Keratinocyte (primary cell): ENCODE data around the gene CLSTN1. TPM values are rescaled to one million over a fixed set of nuclear protein-coding genes. Genes with fewer than 3 reads are reported as not detected.

ENCODE experiments used
- DNase-seq: peaks from one replicate; pipeline ENCODE4 v3.0.0-alpha.2; 2011; ENCODE audit warnings: low read depth, missing footprints, low spot score
- FAIRE-seq: peaks from 2 replicates; lab custom pipeline; 2011; peaks lifted over from hg19 to GRCh38; lab: Jason Lieb, UNC
- H2AFZ ChIP-seq: 2 replicates; pipeline ENCODE4 v1.6.0; 2012; ENCODE audit warnings: low read length, control low read depth, inconsistent platforms; ENCODE audit not compliant: control insufficient read depth
- H3K27ac ChIP-seq: 2 replicates; pipeline ENCODE4 v1.5.1; 2011; ENCODE audit warnings: low read length; ENCODE audit not compliant: control insufficient read depth, insufficient read depth
- H3K27me3 ChIP-seq: 3 replicates; pipeline ENCODE4 v1.6.0; 2011; ENCODE audit warnings: low read length; ENCODE audit not compliant: control insufficient read depth, insufficient read depth; ENCODE audit errors: extremely low read depth
- H3K36me3 ChIP-seq, 2 experiments: 2 replicates in 1 of 2; 3 replicates in 1 of 2; pipeline ENCODE4 v1.5.1; 2011; ENCODE audit warnings: low read length in 2 of 2, mild to moderate bottlenecking in 1 of 2; ENCODE audit not compliant: control insufficient read depth in 2 of 2, insufficient read depth in 2 of 2; ENCODE audit errors: extremely low read depth in 1 of 2
- H3K4me1 ChIP-seq: 3 replicates; pipeline ENCODE4 v1.5.1; 2011; ENCODE audit warnings: low read length; ENCODE audit not compliant: control insufficient read depth, insufficient read depth; ENCODE audit errors: extremely low read depth
- H3K4me2 ChIP-seq: 3 replicates; pipeline ENCODE4 v1.6.0; 2011; ENCODE audit warnings: low read depth, low read length; ENCODE audit not compliant: control insufficient read depth, insufficient read depth; ENCODE audit errors: extremely low read depth
- H3K4me3 ChIP-seq, 3 experiments: fragments of 200-600 bp in 1 of 3; sonication (generic) in 1 of 3; 2 replicates in 2 of 3; 3 replicates in 1 of 3; pipeline ENCODE4 v1.5.1; 2011 to 2016; ENCODE audit warnings: low read length in 3 of 3, mild to moderate bottlenecking in 3 of 3, control low read depth in 2 of 3, inconsistent platforms in 1 of 3, low read depth in 1 of 3, mixed read lengths in 1 of 3, mixed run types in 1 of 3, moderate library complexity in 1 of 3; ENCODE audit not compliant: control insufficient read depth in 2 of 3, insufficient read depth in 2 of 3; ENCODE audit errors: extremely low read depth in 1 of 3
- H3K79me2 ChIP-seq: 2 replicates; pipeline ENCODE4 v1.6.0; 2012; ENCODE audit warnings: low read length; ENCODE audit not compliant: control insufficient read depth, insufficient read depth
- H3K9ac ChIP-seq: 3 replicates; pipeline ENCODE4 v1.6.0; 2011; ENCODE audit warnings: low read length; ENCODE audit not compliant: control insufficient read depth, insufficient read depth; ENCODE audit errors: extremely low read depth
- H3K9me1 ChIP-seq: 3 replicates; pipeline ENCODE4 v1.6.0; 2011; ENCODE audit warnings: low read length; ENCODE audit not compliant: control insufficient read depth, insufficient read depth; ENCODE audit errors: extremely low read depth
- H3K9me3 ChIP-seq: 2 replicates; pipeline ENCODE4 v1.5.1; 2012; ENCODE audit warnings: low read depth, low read length; ENCODE audit not compliant: control insufficient read depth
- H4K20me1 ChIP-seq: 3 replicates; pipeline ENCODE4 v1.6.0; 2011; ENCODE audit warnings: low read length; ENCODE audit not compliant: control insufficient read depth, insufficient read depth; ENCODE audit errors: extremely low read depth
- EZH2 ChIP-seq: IDR thresholded peaks from one replicate; pipeline ENCODE4 v1.6.1; 2012; ENCODE audit warnings: inconsistent platforms, mild to moderate bottlenecking, low read length, moderate library complexity
- dilution Hi-C: fragments of 300-500 bp; cut with MboI; formaldehyde crosslinking; loops from one replicate; pipeline ENCODE4 v1.7.0; 2020; ENCODE audit warnings: low sequenced_read_pairs; ENCODE audit not compliant: extremely low pct_ligation_motif_present
- polyA plus RNA-seq, 5 experiments: library from polyadenylated mRNA; depleted of rRNA in 3 of 5; stranded (reverse) in 3 of 5; stranded (forward) in 1 of 5; unstranded in 1 of 5; fragments of >200 nt; gene quantifications; 1 replicate in 1 of 5; 2 replicates in 3 of 5; 3 replicates in 1 of 5; pipeline versions ENCODE4 v1.2.1 to v1.2.3, GENCODE V29; 2011 to 2012; ENCODE audit warnings: missing spikeins in 2 of 5, low read depth in 1 of 5, low replicate concordance in 1 of 5
- TF ChIP-seq, protein P1 (sequence below), 3 experiments: IDR thresholded peaks in 1 of 3; conservative IDR thresholded peaks in 1 of 3; optimal IDR thresholded peaks in 1 of 3; 2 replicates in 2 of 3; 3 replicates in 1 of 3; pipeline versions ENCODE3 to v1.5.1; 2011; ENCODE audit warnings: low read length in 3 of 3, mild to moderate bottlenecking in 3 of 3, moderate library complexity in 2 of 3, control low read depth in 1 of 3, inconsistent platforms in 1 of 3; ENCODE audit not compliant: insufficient read depth in 2 of 3; ENCODE audit errors: extremely low read depth in 1 of 3

The CLSTN1 gene
- polyA plus RNA-seq, 1 donor (not counting 4 experiments of a cell fraction or from before 2014, with no cell fraction given): 90.3 TPM

DNA sequence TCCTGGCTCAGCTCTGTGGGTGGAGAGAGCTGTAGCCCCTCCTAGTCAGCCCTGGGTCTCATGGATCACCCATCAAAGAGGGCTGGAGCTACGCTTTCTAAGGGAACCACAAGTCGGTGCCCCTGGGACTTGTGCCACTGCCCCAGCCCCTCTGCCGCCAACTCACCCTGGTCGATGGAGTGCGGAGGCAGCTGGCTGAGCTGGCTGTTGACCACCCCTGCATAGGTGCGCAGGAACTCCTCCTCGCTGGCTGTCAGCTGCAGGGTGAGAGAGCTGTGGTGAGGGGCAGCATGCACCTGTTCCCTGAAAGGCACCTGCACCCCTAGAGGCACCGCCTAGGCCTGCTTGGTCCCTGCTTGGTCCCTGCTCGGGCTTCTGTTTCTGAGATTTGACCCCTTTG lies 47.3 kb upstream of the CLSTN1 start:
- no peak overlapping the region for H3K9ac ChIP-seq
- no peak for FAIRE-seq

DNA sequence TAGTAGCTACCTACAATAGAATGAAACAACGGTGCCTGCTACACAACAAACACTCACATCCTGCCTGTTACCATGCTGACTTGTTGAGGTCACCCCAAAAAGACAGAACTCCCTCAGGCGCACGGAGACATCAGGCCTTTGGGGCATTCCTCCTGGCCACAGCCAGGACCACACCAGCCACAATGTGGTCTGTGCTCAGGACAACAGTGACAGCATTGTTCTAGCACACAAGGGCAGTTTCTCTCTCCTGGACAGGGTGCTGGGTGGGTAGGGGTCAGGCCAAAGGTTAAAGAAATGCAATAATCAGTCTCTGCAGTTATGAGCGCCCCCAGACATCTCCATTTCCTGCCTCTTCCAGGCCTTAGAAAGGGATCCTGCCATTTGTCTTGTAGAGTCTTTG lies 46.8 kb upstream of the CLSTN1 start:
- no peak for TF ChIP-seq EZH2
- TF ChIP-seq, protein P1, sequence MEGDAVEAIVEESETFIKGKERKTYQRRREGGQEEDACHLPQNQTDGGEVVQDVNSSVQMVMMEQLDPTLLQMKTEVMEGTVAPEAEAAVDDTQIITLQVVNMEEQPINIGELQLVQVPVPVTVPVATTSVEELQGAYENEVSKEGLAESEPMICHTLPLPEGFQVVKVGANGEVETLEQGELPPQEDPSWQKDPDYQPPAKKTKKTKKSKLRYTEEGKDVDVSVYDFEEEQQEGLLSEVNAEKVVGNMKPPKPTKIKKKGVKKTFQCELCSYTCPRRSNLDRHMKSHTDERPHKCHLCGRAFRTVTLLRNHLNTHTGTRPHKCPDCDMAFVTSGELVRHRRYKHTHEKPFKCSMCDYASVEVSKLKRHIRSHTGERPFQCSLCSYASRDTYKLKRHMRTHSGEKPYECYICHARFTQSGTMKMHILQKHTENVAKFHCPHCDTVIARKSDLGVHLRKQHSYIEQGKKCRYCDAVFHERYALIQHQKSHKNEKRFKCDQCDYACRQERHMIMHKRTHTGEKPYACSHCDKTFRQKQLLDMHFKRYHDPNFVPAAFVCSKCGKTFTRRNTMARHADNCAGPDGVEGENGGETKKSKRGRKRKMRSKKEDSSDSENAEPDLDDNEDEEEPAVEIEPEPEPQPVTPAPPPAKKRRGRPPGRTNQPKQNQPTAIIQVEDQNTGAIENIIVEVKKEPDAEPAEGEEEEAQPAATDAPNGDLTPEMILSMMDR (optimal IDR thresholded peaks at IDR 0.05 in 1 of 3, IDR thresholded peaks at IDR 0.05 in 1 of 3, conservative IDR thresholded peaks at IDR 0.05 in 1 of 3; ENCODE audit: extremely low read depth in 1 of 3, insufficient read depth in 2 of 3, low read length in 3 of 3): no peak
- Histone ChIP-seq H3K4me3 (no peak overlapping the region), H3K4me1 (peaks cover 41% of the 10 kb centered on the region), H3K4me2 (peak overlapping the region; percentile 51), H4K20me1 (no peaks in the 10 kb centered on the region), H2AFZ (no peak overlapping the region), H3K27ac (peak overlapping the region; percentile 72), H3K9me3 (no peaks in the 10 kb centered on the region), H3K27me3 (no peaks in the 10 kb centered on the region), H3K9ac (no peak overlapping the region), H3K79me2 (peaks cover 2% of the 10 kb centered on the region), H3K36me3 (peaks cover 19 to 21% of the 10 kb centered on the region in 2 experiments), H3K9me1 (no peaks in the 10 kb centered on the region)
- DNase-seq (no peak), FAIRE-seq (peak; percentile 66)
- dilution Hi-C loops: no loop called here

More for the DNA sequence above, 47.3 kb upstream of the CLSTN1 start:
- H3K4me2 ChIP-seq: no peak overlapping the region
- dilution Hi-C loops: no loop called here
- H4K20me1 ChIP-seq: no peaks in the 10 kb centered on the region
- no peak overlapping the region for H3K4me3 ChIP-seq
- H3K79me2 ChIP-seq: peaks cover 2% of the 10 kb centered on the region
- no peaks in the 10 kb centered on the region for H3K9me1 ChIP-seq
- no peak overlapping the region for H3K27ac ChIP-seq
- H2AFZ ChIP-seq: no peak overlapping the region
- no peaks in the 10 kb centered on the region for H3K9me3 ChIP-seq
- TF ChIP-seq EZH2: no peak
- TF ChIP-seq, protein P1 (optimal IDR thresholded peaks at IDR 0.05 in 1 of 3, IDR thresholded peaks at IDR 0.05 in 1 of 3, conservative IDR thresholded peaks at IDR 0.05 in 1 of 3; ENCODE audit: extremely low read depth in 1 of 3, insufficient read depth in 2 of 3, low read length in 3 of 3): no peak
- peaks cover 18 to 19% of the 10 kb centered on the region in 2 experiments for H3K36me3 ChIP-seq
- H3K4me1 ChIP-seq: peaks cover 43% of the 10 kb centered on the region
- no peaks in the 10 kb centered on the region for H3K27me3 ChIP-seq
- DNase-seq: no peak
